ENCODE results near the gene P2RX6.
A peak's percentile ranks its signal among the peaks of the same experiment; 100 is the strongest.

P2RX6 gene

DNA sequence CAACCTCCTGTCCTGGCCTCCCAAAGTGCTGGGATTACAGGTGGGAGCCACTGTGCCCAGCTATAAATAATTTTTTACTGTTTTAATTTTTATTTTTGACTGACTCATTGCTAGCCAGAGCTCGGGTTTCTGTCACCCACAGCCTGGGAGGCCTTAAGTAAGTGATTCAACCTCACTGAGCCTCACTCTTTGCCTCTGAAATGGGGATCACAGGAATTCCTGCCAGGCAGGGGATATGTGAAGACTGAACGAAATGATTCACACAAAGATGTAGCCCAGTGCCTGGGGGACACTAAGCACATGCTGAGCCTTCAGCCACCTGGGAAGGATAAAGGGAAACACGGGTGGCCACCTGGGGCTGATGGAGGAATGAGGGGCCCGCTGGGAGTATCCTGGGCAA, 27.0 kb downstream of the P2RX6 start:
- ChIA-PET POLR2A (no interaction called here), CTCF (interaction anchor here (1.2 kb wide), 1 partner anchor 21 kb away, joined by 5 read pairs; no protein-coding TSS in a partner anchor)
- no peak for TF ChIP-seq CTCF (IDR thresholded peaks at IDR 0.05; ENCODE audit: control extremely low read depth, extremely low read depth, low read depth, missing control alignments)
- no peak for DNase-seq (ENCODE audit: extremely low spot score)

- POLR2A ChIA-PET = no interaction called here
- CTCF ChIA-PET = interaction anchor here (1.0 kb wide), 1 partner anchor 22 kb away, joined by 3 read pairs; no protein-coding TSS in a partner anchor
- DNase-seq (ENCODE audit: extremely low spot score) = no peak
- no peak for TF ChIP-seq CTCF (IDR thresholded peaks at IDR 0.05; ENCODE audit: control extremely low read depth, extremely low read depth, low read depth, missing control alignments)
Measured at GRCh38 chr22:21042978-21043859, 28.3 kb downstream of the P2RX6 start.

GRCh38 chr22:21043860-21044535, 29.0 kb downstream of the P2RX6 start:
- no peak for DNase-seq (ENCODE audit: extremely low spot score)
- CTCF ChIA-PET = interaction anchor here (1.1 kb wide), 1 partner anchor 25 kb away, joined by 3 read pairs; no protein-coding TSS in a partner anchor
- POLR2A ChIA-PET = no interaction called here
- no peak for TF ChIP-seq CTCF (IDR thresholded peaks at IDR 0.05; ENCODE audit: control extremely low read depth, extremely low read depth, low read depth, missing control alignments)

- no peak for TF ChIP-seq CTCF (IDR thresholded peaks at IDR 0.05; ENCODE audit: control extremely low read depth, extremely low read depth, low read depth, missing control alignments)
- CTCF ChIA-PET = interaction anchor here (1.1 to 1.5 kb wide), 3 partner anchors 26 to 64 kb away, joined by 3 to 4 read pairs (median 3); no protein-coding TSS in a partner anchor
- POLR2A ChIA-PET = no interaction called here
- no peak for DNase-seq (ENCODE audit: extremely low spot score)
Measured at GRCh38 chr22:21044931-21045584, 30.1 kb downstream of the P2RX6 start.

- ChIA-PET CTCF (interaction anchor here (1.1 to 1.5 kb wide), 2 partner anchors 56 to 63 kb away, joined by 3 to 4 read pairs; no protein-coding TSS in a partner anchor), POLR2A (no interaction called here)
- peak; percentile 92 for DNase-seq (ENCODE audit: extremely low spot score)
- TF ChIP-seq CTCF (IDR thresholded peaks at IDR 0.05; ENCODE audit: control extremely low read depth, extremely low read depth, low read depth, missing control alignments) = no peak
Measured at GRCh38 chr22:21045585-21046294, 30.8 kb downstream of the P2RX6 start, which contains the start of gene LRRC74B. TSS of gene LRRC74B (plus strand) at chr22:21045946. CDS start at chr22:21045987, 41 bp downstream.

All from GM10248 (cell line).